ENCODE results near the gene TTLL9.
"Not testable (repeated sequence)": the region's sequence is repeated elsewhere in the genome, so short reads cannot be mapped to it uniquely, and the experiment has no call there.

TTLL9 gene

DNA sequence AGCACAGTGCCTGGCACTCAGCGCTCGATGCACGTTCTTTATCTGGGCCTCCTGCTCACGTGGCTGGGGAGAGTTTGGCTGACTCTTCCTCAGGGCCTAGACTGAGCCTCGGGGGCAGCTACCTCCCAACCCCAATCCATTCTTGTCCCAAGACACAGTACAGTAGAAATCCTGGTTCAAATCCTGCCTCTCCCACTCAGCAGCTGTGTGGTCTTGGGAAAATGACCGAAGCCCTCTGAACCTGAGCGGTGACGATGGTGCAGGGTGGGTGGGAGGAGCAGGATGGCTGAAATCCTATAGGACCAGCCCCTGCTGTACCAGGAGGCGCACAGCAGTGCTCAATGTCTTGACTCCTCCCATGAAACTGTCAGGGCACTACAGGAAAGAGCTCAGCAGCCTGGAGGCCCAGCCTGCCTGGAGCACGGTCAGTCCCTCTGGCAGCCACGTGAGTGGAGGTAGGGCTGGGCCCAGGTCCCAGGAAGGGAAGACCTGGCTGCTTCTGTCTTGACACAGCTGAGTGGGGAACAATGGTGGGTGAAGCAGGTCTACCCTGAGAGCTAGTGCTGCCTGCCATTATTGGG is 49.9 kb downstream of the TTLL9 start:
- no peak for DNase-seq

DNA sequence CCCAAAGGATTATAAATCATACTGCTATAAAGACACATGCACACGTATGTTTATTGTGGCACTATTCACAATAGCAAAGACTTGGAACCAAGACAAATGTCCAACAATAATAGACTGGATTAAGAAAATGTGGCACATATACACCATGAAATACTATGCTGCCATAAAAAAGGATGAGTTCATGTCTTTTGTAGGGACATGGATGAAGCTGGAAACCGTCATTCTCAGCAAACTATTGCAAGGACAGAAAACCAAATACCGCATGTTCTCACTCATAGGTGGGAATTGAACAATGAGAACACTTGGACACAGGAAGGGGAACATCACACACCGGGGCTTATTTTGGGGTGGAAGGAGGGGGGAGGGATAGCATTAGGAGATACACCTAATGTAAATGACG is 51.0 kb downstream of the TTLL9 start:
- not testable (repeated sequence) for DNase-seq

DNA sequence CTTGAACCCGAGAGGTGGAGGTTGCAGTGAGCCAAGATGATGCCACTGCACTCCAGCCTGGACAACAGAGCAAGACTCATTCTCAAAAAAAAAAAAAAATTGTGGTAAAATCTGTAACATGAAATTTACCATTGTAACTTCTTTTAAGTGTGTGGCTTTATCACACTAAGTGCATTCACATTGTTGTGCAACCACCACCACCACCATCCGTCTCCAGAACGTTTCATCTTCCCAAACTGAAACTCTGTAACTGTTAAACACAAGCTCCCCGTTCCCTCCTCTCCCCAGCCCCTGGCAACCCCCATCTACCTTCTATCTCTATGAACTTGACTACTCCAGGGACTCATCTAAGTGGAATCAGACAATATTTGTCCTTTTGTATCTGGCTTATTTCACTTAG is 51.7 kb downstream of the TTLL9 start:
- DNase-seq, result no peak

DNA sequence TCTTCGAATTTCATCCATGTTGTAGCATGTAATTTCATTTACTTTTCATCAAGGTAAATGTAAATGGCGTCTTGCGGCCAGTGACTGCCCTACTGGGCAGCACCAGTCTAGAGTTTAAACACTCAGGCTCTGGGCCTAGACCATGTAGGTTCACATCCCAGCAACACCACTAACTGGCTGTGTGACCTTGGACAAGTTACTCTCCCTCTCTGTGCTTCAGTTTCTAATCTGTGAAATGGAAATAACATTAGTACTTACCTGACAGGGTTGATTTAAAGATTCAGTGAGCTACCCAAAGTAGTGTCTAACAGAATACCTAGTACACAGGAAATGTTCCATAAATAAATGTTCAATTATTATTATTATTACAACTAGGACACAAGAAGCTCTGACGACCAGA is 52.2 kb downstream of the TTLL9 start:
- no peak for DNase-seq

DNA sequence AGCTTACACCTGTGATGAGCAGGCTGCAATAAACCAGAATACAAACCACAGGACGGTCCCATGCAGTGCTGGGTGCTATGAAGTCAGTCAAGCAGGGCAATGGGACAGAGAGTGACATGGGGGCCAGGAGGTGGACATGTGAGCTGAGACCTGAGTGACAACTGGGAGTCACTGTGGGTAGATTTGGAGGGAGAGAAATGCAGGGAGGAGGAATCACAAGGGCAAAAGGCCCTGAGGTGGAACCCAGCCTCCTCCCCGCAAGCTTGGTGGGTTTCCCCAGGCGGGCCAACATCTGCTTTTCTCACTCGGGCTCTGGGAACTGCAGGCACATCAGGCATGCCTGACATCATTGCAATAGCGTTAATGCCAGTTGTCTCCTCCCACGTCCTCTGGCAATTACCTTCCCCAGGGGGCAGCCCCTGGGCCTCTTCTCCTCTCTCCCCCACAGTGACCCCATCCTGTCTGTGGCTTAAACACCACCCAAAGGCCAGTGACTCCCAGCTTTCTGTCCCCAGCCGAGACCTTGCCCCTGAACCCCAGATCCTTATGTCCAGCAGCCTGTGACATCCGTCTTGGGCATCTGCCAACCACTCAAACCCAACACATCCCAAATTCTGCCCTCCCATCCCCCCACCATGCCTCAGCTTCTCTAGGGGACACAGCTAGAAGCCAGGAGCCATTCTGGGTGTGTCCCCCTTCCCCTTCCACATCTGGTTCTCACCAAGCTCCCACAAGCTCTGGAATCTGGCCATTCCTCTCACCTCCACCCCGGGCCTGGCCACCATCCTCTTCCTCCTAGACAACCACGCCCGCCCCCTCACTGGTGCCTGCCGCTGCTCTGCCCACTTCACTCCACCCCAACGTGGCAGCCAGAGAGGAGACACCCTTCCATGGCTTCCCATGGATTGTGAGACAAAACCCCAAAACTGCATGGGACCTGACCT is 53.2 kb downstream of the TTLL9 start:
- DNase-seq, result no peak

DNA sequence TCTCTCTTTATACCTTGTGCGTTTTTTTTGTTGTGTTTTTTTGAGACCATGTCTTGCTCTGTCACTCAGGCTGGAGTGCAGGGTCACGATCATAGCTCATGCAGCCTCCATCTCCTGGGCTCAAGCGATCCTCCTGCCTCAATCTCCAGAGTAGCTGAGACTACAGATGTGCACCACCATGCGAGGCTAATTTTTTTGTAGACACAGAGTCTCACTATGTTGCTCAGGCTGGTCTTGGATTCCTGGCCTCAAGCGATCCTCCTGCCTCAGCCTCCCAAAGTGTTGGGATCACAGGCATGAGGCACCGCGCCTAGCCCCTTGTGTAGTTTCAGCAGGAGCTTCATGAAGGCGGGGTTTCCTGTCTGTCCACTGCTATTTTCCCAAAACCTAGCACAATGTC is 54.1 kb downstream of the TTLL9 start:
- DNase-seq, result no peak

DNA sequence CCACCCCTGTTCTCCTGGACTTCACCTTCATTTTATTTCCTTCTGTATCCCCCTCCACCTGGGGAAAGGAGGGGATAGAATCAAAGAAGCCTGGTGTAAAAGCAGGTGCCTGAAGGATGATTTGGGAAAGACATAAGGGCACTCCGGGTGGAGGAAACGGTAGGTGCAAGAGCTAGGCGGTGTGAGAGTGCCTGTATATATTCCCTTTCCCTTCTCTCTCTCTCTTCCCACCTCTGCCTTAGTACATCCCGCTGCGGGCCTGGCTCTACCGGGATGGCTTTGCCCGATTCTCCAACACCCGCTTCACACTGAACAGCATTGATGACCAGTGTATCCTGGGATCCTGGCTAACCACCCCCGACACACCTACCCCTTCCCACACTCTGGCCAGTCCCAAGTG is 55.2 kb downstream of the TTLL9 start:
- DNase-seq, result no peak

DNA sequence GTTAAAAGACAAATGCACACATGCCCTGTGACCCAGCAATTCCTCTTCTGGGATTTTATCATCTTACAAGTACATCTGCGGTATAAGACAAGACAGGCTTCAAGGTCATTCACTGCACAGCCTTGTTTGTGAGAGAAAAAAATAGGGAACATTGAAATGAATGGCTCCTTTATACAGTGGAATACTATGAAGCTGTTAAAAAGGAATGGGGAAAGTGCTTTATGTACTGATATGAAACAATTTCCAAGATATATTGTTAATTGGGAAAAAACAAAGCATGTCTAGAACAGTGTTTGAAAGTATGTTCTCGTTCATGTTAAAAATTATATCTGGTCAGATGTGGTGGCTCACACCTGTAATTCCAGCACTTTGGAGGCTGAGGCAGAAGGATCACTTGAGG is 56.1 kb downstream of the TTLL9 start:
- DNase-seq, result no peak

DNA sequence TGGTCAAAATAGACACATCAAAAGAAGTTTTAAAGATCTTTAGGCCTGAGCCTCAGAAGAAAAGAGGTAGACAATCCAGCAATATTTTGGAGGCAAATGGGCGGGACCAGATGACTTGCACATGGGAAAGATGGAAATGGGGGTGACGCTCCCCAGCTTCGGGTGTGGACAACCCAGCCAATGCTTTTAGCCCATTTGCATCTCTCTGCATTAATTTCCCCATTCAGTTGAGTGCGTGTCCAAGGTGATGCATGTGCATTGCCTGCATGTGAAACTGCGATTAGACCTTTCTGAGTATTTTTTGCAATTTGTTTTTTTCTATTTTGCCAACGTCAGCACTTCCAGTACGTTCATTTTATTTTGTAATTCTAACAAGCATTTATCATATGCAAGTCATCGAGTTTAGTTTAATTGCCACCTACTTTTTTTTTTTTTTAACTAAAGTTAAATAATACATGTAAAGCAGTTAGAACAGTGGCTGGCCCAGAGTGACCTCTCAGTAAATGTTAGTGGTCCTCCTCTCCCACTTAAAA is 57.3 kb downstream of the TTLL9 start:
- no peak for DNase-seq

DNA sequence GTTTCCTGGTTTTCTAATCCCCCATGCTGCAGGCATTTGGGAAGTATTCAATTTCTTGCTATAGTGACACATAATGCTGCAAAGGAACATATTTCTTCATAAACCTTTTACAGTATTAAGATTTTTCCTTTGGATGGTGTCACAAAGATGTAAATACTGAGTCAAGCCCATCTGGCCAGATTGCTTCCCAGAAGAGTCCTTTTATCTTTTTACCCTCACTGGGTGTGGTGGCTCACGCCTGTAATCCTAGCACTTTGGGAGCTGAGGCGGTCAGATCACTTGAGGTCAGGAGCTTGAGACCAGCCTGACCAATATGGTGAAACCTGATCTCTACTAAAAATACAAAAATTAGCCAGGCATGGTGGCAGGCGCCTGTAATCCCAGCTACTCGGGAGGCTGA is 59.2 kb downstream of the TTLL9 start:
- DNase-seq, result not testable (repeated sequence)

DNA sequence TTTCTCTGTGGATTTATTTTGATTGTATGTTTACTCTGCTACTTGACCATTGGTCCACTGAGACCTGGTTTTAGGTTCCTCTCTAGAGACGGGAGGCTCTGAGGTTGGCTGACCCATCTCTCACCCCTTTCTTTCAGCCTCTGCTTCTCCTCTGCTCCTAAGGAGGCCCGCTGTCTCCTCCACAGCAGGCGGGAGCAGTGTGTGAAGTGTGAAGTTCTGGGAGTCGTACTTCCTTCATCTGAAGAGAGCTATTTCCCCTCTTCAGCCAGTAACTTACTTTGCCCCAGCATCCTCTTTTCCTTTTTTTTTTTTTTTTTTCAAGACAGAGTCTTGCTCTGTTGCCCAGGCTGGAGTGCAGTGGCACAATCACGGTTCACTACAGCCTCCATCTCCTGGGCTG is 60.3 kb downstream of the TTLL9 start:
- no peak for DNase-seq

DNA sequence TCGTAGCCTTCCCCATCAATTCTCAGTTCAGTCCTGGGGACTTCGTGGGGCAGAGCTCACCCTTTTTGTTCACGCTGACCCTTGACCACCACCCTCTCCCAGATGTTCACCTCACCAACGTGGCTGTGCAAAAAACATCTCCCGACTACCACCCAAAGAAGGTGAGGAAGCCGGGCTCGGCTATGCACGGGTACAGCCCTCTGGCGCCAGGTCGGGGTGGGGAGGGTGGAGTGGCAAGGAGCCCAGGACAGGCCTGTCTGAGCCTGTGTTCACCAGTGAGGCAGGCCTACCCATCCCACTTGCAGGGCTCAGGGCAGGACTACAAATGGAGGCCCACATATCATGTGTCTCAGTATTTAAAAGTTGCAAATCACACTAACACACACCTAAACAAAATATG is 63.3 kb downstream of the TTLL9 start:
- DNase-seq, result no peak

DNA sequence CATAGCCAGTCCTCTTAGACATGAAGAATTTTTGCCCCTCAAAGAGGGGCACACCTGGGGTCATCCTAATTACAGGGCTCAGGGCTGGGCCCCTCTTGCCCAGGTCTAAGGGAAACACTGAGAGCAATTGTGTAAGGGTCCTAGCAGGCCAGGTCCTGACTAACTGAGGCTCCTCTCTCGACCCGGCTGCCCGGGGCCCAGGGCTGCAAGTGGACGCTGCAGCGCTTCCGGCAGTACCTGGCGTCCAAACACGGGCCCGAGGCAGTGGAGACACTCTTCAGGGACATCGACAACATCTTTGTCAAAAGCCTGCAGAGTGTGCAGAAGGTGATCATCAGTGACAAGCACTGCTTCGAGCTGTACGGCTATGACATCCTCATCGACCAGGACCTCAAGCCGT is 64.1 kb downstream of the TTLL9 start:
- no peak for DNase-seq

DNA sequence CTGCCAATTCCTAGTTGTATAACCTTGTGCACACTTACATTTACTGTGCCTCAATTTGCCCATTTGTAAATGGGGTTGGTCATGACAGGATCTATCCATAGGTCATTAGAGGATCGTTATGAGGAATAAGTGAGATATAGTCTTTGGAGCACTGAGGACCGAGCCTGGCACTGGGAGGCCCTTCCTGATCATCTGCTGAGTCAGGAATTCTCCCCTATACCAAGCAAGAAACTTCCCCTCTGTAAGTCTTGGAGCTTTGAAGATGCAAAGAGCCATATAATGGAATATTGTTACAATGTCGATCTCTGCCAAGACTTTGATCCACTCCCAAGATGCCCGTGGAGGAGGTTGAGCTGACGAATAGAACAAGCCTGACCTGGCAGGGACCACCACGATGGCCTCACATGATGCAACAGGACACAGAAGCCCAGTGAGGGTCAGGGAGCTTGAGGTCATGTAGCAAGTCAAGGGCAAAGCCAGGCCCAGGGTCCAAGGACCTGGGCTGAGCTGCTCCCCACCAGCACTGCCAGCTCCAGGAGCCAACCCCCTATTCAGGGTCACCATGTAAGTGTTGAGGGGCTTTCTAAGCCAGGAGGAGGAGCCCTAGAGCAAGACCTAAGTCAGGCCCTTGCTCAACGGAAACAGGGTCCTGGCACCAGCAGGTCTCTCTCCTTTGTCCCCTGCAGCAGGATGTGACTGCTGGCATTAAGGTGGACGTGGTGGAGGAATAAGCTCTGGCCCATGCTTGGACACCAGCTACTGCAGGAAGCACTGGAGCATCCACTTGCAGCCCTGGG is 64.7 kb downstream of the TTLL9 start:
- no peak for DNase-seq

DNA sequence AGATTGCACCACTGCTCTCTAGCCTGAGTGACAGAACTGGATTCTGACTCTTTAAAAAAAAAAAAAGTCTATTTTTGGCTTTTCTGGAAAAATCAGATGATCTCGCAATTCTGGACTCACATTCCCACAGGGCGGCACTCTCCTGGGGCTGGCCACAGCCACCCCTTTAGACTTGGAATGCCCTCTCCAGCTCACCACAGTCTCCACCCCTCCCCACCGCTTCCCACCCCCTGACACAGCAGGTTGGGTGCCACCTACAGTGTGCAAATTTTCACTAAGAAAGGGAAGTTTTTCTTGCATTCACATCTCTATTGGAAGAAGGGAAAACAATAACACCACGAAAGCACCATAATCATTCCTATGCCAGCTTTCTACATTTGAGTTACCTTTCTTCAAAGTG is 66.0 kb downstream of the TTLL9 start:
- no peak for DNase-seq

DNA sequence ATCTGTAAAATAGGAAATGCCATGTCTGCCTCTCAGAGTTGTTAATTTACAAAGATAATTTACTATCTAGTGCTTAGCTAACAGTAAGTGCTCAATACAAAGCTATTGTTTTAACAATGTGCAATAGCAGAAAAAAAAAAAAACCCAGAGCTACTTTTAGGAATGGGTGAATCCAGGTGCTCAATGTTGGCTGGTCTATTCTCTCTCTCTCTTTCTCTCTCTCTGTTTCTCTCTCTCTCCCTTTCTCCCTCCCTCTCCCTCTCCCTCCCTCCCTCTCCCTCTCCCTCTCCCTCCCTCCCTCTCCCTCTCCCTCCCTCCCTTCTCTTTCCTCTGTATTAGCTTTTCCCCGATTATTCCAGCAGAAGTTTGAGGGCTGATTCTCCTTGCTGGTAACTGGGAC is 67.4 kb downstream of the TTLL9 start:
- DNase-seq, result no peak

DNA sequence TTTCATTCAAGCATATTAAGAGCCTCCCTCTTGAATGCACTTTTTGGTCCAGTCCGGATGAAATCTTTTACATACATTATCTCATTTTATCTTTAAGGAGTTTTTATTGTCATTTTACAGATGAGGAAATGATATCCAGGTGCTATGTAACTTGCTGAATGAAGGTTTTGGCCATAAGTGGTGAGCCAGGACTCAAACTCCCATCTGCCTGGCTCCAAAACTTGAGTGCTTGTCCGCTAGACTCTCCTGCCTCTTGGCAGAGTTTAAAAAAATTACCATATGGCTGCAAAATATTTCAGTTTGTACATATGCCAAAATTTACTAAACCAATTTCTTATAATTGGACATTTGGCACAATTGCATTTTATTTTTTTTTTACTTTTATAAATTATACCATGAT is 69.2 kb downstream of the TTLL9 start:
- DNase-seq, result no peak

DNA sequence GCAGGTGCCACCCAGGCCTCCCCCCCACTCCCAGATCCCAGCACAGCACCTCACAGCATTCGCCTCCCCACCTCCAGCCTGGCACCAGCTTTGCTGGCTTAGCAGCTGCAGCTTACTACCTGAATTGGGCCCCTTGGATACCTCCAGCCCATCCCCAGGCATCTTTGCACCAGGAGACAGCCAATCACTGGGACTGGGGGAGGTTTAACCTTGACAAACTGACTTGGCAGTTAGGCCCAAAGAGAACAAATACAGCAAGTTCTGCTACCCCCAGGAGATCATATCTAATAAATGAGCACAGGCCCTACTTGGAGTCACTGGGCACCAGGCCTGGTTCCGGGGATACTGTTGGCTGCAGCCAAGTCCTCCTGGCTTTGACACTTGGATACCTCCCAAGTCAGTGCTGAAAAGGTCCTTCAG is 72.6 kb downstream of the TTLL9 start:
- DNase-seq, result no peak

DNA sequence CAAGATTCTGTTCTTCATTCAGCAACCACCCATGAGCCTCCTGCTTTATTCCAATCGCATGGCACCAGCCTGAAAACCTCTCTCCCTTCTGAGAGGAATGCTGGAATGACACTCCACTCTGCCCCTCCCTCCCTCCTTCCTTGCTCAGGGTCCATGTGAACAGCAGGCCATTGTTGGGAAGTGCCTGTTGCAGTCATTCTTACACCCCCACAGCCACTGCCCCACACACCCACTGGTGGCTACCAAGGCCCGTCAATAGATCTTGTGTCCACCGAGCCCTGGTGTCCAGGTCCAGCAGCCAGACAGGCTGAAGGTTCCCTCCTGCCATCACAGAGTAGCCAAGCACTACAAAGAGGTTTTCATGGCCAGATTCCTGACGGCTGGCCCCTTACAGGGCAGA is 74.9 kb downstream of the TTLL9 start:
- no peak for DNase-seq

DNA sequence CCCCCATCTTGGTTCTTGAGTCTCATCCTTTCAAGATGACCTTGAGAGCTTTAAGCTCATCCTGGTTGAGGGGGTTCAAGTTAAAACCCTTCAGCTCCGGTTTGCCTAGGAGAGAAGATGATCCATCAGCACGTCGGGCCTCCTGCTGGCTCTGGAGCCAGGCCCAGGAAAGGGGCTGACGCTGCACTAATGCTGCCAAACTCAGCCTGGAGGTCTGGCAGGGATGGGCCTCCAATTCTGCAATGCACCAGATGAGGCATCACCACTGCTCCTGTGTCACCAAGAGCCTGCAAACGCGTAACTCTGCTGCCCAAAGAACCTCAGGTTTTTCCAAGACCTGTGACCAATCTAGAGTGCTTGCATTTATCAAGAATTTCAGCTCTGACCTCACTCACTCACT is 75.4 kb downstream of the TTLL9 start:
- no peak for DNase-seq

DNA sequence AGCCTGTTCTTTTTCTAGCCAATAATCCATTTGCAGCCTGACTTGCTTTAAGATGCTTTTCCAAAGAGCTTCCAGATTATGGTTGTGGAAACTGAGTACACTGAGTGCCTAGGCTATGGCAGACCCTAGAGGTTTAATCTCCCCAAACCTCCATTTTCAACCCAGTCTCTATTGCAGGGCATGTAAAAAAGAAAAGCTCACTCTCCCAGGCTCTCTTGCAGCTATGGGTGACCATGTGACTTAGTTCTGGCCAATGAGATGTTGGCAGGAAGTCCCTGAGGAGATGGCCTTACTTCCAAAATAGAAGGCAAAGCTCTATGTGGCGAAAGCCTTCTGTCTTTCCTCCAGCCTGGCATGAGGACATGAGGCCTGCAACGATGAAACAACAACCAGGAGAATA is 77.6 kb downstream of the TTLL9 start:
- DNase-seq, result no peak

DNA sequence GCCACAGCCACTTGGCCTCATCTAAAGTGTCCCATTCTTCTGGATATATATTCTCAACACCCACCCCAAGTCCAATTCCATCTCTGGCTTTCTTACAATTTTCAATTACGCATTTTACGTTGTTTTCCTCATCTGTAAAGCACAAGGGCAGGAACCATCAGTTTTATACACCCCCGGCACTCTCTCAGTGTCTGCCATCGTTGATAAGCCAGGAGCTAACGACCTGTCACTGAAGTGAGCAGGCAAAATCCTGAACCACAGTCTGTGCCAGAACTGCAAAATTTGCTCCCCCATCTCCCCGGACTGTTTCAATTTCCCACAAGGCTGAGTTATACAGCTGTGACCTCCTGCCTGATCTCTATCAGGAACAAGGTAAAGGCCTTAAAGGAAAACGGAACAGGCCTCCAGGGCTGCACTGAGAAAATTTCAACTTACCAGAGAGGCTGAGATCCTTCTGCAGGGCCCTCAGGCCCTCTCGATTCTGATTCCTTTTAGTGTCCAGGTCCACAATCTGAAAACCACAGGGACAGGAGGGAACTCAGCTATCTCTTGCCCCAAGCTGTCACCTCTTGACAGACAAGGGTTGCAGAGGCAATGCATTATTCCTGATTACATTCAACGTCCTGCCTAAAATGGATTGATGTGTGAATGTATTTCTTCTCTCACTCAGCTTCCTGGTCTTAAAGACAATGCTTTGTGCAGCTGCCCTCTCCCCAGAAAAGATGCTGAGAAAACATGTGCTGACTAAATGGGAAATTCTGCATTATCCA is 79.6 kb downstream of the TTLL9 start:
- DNase-seq, result no peak

DNA sequence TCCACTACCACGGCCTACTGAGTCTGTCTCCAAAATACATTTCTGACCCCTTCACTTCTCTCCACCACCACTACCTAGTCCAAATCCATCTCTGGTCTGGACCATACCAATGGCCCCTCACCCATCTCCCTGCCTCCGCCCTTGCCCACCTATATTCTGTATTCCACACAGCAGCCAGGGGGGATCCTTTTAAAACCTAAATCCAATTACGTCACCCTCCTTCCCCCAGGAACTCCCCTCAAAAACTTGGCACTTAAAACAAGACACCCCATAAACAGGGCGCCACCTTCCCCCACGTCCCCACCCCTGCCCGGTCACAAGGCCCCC is 80.7 kb downstream of the TTLL9 start:
- no peak for DNase-seq

Data from CD4-positive, alpha-beta T cell treated with Interleukin-1 beta for 1 hour (primary cell).